ENCODE data around the gene PPP3CA.
"Not testable (repeated sequence)": the region's sequence is repeated elsewhere in the genome, so short reads cannot be mapped to it uniquely, and the experiment has no call there.

The PPP3CA gene

DNA sequence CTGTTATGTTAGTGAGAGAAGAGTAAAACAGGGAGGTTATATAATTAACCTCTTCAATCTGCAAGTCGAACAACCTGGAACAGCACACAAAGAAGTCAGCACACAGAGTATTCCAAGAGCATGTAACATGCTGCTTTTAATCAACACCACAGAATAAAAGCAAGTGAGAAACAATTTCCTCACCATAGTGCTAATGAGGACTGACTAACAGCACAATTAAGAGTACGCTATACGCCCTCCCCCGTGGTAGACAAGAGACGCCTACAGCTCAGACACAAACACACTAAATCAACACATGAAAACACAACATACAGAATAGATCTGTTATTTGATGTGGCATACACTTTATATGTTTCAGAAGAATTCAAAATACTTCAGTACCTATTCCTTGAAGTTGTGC is 103.0 kb downstream of the PPP3CA start:
- DNase-seq = no peak

DNA sequence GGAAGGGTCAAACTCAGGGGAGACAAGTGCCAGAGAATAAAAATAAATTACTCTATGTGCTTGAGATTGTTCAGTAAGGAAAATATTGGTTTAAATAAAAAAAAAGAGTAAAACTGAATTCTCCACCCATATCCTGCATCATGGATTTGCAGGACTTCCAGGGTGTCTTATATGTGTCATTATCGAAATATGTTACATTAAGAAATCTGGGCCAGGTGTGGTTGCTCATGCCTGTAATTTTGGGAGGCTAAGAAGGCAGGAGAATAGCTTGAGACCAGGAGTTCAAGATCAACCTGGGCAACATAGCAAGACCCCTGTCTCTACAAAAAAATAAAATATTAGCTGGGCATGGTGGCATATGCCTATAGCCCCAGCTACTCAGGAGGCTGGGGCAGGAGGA is 104.9 kb downstream of the PPP3CA start:
- DNase-seq = no peak

DNA sequence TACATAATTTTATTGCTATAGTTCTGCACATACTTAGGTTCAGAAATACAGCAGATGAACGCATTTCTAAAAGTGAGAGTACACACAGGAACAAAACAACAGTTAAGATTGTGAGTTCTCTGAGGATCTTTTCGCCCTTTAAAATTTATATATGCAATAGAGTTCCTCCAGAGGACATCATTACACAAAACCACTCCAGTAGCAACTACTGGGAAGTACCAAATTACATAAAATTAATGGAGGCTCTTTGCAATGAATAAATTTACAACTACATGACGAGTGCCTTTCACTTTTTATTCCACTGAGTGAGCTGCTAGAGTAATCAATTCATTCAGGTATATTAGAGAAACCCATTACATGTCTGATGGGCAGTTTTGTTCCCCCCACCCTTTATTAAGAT is 107.2 kb downstream of the PPP3CA start:
- no peak for DNase-seq

GRCh38 chr4:101239665-101240064 is 107.7 kb downstream of the PPP3CA start:
- no peak for DNase-seq

GRCh38 chr4:101238706-101239105 is 108.6 kb downstream of the PPP3CA start:
- no peak for DNase-seq

- DNase-seq = no peak
Observed at GRCh38 chr4:101237773-101238172, 109.6 kb downstream of the PPP3CA start.

DNA sequence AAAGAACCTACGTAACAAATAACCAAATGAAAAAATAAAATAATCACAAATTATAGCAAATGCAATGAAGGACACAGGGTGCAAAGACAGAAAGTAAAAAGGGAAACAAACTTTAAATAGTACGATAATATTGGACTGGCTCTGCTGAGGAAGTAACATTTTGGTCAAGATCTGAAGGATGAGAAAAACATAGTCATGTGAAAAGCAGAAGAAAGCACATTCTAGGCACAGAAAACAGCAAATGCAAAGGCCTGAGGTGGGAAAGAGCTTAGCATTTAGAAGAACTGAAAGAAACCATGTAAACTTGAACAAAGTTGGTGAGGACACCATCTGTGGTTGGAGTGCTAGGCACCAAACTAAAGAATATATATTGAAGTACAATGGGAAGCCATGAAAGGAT is 111.2 kb downstream of the PPP3CA start:
- DNase-seq = no peak

- DNase-seq = not testable (repeated sequence)
Observed at GRCh38 chr4:101234141-101234540, 113.2 kb downstream of the PPP3CA start.

DNA sequence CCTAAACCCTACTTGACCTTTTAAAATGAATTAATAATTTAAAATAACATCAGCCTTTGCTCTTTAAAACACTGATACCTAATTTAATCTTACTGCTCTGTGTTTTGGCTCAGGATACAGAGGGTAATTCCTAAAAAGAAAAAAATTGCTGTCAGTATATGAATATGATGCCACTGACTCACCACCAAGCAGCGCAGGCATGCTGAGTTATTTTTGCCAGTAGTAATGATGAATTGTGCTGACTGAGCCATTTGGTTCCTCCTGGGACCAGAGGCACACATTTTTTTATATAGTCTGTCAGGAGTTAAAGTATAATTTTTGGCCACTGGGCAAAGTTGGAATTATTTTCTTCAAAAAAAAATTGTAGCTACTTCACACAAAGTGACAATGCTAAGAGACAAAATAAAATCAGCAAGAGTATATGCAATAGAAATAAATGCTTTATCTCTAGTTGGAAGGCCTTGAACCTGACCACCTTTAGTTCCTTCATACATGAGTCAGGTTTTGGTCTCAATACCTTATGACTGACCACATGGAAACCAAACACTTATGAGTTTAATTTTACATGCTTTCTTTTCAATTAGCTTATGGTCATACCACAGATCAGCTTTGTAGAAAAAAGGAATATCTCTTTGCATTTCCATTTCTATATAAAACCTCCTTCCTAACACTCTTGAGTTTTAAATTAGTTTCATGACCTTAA is 115.1 kb downstream of the PPP3CA start:
- DNase-seq = peak; percentile 6 to 38

DNA sequence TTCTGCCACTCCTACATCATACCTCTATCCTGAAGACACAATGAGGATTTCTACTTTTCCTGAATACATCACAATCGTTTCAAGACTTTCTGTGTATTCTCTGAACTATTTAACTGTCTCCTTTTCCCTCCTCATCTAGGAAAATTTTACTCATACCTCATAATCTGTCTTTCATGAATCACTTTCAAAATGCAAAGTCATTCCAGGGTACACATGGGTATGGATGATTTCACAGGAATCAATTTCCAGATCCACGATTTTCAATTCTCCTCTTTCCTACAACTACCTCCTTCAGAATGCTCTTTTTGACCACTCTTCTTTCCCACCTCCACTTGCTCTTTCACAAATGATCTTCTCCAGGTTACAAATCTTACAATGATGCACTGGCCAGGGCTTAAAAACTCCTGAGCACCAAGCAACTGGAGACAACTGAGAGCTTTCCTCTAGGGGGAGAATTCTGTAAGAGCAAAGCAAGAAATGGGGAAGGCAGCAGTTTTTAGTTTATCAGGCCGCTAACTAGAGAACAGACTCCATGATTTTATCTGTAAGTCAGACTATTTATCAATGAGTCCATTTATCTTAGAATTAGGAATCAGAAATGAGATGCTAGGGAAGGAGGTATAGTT is 116.4 kb downstream of the PPP3CA start:
- no peak for DNase-seq

- no peak for DNase-seq
Observed at GRCh38 chr4:101229116-101229515, 118.2 kb downstream of the PPP3CA start.

DNA sequence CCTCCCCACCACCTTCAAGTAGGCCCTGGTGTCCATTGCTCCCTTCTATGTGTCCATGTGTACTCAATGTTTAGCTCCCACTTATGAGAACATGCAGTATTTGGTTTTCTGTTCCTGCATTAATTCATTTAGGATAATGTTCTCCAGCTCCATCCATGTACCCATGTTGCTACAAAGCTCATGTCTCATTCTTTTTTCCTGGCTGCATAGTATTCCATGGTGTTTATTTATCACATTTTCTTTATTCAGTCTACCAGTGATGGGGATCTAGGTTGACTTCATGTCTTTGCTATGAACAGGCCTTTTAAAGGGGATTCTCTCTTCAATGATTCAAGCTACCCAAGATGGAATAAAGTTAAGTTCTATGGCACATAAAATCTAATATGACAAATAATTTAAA is 119.6 kb downstream of the PPP3CA start:
- DNase-seq = no peak

DNA sequence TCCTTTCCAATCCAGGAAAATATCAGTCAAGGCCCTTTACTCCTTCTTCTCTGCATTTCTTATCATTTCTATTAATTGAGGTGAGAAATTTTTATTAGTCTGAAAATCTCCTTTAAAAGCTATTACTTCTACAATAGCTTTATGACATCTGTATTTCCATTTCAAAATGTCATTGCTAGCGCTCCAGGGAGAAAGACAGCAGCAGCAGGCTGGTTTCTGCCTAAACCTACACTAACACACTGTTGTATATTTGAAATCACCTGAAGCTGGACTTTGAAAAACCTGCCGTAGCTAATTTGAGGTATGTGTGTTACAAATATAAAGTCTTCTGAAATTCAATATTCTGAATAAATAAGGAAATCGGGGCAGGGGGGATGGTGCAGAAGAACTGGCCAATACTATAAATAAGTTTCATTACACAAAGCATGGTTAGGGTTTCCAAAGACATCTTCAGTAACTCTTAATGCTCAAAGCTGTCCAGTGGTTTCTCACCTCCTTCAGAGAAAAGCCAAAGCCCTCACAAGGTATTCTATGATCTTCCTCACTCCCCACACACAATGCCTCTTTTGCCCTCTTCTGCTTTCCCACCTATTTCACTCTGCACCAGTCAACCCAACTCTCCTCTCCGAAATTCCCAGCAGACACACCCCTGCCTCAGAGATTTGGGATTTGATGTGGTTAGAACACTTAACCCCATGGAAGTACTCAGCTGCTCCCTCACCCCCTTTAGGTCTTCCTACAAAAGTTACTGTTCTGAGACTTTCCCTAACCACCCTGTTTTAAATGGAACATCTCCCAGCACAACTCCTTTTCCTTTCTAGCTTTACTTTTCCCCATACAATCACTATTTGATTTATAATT is 122.7 kb downstream of the PPP3CA start:
- DNase-seq = no peak

DNA sequence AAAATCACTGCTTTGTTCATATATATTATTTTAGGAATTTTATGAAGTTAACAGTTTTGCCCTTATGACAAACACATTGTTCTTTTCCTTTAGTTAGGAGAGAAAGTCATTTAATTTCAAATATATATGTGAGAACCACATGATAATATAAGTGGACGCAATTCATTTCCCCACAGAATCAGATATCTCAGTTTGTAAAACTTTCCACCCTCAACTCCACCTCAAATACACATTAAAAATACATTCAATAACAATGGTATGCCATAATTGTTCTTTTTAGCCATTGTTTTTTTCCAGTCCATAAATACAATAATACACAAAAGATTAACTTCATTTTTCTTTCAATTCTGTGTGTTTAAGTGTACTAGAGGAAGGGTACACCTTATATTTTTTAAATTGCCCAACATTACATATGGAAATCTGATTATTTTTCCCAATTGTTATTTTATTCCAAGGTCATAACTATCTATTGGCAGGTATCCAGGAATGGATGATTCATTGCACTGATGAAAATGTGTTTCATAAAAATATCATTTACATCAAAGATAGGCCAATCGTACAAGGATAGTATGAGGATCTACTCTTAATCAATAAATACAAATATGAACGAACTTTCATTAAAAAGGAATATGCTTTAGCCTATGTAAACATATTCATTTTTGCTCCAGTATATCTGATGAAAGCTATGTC is 125.0 kb downstream of the PPP3CA start:
- DNase-seq = no peak

GRCh38 chr4:101221294-101221693 is 126.0 kb downstream of the PPP3CA start:
- no peak for DNase-seq

GRCh38 chr4:101218894-101219293 is 128.4 kb downstream of the PPP3CA start:
- no peak for DNase-seq

- DNase-seq = no peak
Observed at GRCh38 chr4:101218346-101218745, 129.0 kb downstream of the PPP3CA start.

GRCh38 chr4:101217353-101218031 is 129.8 kb downstream of the PPP3CA start:
- no peak for DNase-seq

DNA sequence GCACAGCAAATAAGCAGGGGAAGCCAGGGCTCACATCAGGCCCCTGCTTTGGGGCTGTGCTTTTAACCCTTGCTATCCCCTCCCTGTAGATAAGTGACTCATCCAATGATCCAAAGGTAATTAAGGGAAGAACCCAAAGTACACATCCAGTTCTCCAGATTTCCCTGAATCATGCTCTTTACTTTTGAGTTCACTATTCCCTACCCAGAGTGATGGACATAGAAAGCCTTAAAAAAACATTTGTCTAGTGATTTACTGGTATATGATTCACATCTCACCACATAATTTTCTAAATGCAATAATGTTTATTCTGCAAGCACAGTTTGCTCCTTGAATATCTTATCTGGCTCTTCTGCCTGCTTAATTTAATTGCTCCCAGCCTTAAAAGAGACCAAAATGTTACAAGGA is 136.2 kb downstream of the PPP3CA start:
- no peak for DNase-seq

DNA sequence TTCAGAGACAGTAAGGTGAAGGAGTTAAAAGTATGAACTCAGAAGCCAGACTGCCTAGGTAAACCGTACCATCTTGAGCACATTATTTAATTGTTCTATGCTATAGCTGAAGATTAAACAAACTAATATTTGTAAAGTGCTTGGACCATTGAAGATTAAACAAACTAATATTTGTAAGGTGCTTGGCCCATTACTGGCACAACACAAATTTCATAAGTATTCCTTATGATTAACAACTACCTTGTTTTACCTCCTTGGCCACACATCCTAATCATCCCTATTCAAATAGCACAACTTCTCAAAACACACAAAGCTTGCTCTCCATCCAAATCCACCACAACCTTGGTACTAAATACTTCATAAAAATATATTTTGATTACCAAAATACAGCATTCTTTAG is 137.0 kb downstream of the PPP3CA start:
- DNase-seq = no peak

- DNase-seq = no peak
Observed at GRCh38 chr4:101208171-101208570, 139.2 kb downstream of the PPP3CA start.

- DNase-seq = no peak
Observed at GRCh38 chr4:101205916-101206315, 141.4 kb downstream of the PPP3CA start.

DNA sequence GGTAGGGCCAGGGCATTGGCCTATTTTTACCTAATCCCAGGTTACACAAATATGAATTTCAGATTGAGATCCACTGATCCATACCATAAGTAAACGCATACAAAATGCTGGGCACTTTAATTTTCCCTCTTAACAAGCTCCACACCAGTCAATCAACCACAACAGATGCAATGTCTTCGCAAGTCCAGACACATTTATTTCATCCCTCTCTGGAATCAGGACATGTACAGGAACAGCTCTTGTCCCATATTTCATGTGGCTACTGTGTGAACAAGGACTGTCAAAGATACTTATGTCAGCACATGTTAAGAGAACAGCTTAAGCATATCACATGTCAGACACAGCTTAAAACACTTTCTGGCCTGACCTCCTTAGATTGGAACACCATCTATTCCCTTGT is 145.9 kb downstream of the PPP3CA start:
- no peak for DNase-seq
